ENCODE data around the gene AK9.
"Not testable (repeated sequence)": the region's sequence is repeated elsewhere in the genome, so short reads cannot be mapped to it uniquely, and the experiment has no call there.

The AK9 gene

DNA sequence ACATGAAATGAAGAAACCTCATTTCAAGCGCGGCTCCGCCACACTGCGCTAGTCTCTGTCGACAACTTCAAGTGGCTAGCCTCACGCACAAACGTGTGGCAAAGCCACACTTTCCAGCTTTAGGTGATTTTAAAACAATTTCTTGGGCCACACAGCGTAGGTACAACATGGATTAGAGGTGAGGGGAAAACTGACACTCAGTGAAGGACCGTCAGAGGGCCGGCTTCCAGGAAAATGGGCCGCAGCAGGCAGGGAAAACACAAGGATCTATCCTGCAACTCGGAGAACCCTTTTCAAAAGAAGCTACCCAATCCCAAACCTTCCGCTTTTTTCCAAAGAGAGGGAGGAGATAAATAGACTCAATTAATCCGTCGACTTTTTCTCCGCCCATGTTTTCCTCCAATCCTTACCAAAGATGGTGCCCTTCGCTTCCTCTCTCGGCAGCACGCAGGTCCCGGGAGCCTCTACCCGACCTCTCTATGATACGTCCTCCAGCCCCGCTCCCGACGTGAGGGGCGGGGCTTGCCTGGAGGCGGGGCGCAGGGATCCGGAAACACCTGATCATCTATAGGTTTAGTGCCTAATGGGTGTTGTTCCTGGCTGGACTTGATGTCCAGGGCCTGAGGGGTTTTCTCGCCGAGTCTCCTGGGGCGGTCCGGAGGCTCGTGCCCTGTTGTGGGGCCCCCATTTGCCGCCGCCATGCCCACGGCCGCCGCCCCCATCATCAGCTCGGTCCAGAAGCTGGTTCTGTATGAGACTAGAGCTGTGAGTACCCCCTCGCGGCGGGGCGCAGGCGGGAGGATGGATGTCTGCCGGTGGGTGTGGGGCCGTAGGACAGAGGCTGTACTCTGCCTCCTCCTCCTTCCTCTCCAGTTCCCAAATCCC is at the start of gene AK9, which contains the start of gene FIG4:
TSS of gene AK9 (minus strand) at position 466 of the 885 bp plus-strand sequence. CDS start 15,457 bp downstream, outside the sequence.
TSS of gene FIG4 (plus strand) at position 560 of the 885 bp plus-strand sequence. CDS start at position 700, 140 bp downstream.
- DNase-seq (ENCODE audit: low read depth), result peak; percentile 80

- DNase-seq (ENCODE audit: low read depth), result no peak
Observed at GRCh38 chr6:109740787-109741186, 49.8 kb upstream of the AK9 start.

DNA sequence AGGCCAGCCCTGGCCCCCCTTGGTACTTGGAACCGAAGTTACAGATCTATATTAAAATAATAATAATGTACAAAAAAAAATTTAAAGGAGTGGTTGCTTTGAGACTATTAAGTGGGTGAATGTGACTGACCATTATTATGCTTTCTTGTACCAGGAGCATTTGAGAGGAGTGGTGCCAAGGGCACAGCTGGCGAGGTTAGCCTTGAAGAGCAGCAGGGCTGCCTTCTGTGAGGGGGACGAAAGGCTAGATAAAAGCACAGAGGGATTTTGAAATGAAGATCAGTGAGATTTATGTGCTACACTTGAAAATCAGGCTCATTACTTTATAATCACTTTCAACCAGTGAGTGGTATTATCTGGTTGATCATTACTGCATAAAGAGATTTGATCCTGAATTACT is 48.7 kb upstream of the AK9 start:
- no peak for DNase-seq (ENCODE audit: low read depth)

DNA sequence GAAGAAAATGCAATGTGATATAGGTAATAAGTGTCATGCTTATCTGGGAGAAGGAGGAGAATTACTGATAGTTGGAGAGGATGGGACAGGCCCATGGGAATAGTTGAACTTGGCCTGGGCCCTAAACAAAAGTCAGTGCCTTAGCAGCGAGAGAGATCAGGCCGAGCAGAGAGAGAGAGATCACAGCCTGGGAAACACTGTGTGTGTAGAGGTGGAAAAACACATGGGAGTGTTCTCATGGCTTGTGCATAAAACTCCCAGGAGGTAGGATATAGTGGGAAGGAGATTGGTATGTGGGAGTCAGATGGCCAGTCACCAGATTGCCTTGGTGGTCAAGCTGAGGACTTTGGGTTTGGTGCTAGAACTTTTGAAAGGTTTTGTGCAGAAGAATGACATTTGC is 47.7 kb upstream of the AK9 start:
- no peak for DNase-seq (ENCODE audit: low read depth)

- DNase-seq (ENCODE audit: low read depth), result no peak
Observed at GRCh38 chr6:109738255-109738654, 47.3 kb upstream of the AK9 start.

DNA sequence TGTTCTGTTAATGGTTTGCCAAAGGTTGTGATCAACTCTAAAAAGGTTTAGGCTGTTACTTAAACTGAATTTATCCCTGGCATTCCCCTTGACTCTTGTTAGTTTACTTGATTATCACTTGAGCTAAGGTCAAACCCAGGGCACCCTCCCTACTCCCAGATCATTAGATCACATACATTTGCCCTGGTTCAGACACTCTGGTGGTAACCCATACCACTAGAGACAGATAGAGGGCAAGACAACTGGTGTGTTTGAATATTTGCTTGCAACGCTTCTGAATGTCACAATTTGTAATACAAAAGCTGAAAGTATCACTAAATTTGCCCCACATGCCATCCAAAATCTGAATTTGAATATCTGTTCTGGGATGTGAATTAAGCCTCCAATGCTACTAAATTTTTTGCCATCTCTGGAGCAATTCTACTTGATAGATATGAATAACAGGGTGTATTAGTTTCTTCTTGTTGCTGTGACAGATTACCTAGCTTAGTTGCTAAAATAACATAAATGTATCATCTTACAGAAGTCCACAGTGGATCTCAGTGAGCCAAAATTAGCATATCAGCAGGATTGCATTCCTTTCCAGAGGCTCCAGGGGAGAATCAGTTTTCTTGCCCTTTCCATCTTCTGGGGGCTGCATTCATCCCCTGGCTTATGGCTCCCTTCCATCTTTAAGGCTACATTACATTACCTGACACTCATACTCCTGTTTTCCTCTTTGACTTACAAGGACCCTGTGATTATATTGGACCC is 45.4 kb upstream of the AK9 start:
- DNase-seq (ENCODE audit: low read depth), result no peak

GRCh38 chr6:109725250-109725649 is 34.2 kb upstream of the AK9 start:
- not testable (repeated sequence) for DNase-seq (ENCODE audit: low read depth)

DNA sequence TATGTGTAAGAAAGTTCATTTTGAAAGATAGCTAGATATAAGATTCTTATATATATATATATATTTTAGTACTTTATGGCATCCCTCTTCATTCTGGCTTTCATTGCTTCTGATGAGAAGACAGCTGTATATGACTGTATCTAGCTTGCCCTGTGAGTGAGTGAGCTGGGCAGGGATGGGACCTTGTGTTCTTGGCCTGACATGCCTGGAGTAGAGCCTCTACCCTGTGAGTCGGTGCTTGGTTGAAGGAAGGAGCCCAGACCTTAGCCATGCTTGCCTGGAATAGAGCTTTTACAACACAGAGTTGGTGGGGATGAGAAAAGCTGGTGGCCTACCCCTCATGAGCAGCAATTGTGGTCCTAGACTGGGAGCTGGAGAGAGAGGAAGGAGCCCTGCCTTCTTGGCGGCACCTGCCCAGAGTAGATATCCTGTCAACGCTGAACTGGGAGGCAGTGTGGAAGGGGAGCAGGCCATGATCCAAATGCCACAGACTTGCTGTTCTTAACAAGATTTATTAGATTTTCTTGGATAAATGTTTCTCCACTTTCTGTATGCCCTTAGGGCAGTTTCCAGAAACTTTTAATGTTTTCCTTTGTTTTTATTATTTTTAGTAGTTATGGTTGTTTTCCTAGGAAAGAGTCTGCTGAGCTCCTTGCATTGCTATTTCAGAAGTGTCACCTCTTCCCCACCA is 31.7 kb upstream of the AK9 start:
- no peak for DNase-seq (ENCODE audit: low read depth)

DNA sequence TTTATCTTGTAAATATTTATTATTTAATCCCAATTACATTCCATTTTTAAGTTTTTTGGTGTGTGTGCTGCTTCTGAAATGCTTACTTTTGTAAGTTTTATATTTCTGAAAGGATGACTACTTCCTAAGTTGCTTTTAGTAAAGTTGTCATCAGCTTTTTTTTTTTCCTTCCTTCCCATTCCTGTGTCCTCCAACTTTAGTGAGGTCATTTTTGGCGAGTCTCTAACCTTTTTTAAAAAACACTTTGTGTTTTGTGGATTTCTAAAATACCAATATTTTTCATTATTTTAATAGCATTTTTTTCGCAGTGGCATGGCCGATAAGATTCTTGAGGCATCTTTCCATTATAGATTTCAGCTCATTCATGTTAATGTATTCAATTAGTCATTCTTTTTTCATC is 31.0 kb upstream of the AK9 start:
- DNase-seq (ENCODE audit: low read depth), result no peak

- DNase-seq (ENCODE audit: low read depth), result no peak
Observed at GRCh38 chr6:109720311-109720710, 29.3 kb upstream of the AK9 start.

DNA sequence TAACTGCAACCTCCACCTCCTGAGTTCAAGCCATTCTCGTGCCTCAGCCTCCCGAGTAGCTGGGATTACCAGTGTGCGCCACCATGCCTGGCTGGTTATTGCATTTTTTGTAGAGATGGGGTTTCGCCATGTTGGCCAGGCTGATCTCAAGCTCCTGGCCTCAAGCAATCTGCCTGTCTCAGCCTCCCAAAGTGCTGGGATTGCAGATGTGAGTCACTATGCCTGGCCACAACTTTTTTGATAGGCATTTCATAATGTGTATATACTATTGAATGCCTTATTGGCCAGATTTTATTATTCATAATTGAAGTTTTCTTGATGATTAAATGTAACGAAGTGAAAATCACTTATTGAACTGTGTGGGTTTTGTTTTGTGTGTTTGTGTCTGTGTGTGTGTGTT is 28.0 kb upstream of the AK9 start:
- DNase-seq (ENCODE audit: low read depth), result no peak

DNA sequence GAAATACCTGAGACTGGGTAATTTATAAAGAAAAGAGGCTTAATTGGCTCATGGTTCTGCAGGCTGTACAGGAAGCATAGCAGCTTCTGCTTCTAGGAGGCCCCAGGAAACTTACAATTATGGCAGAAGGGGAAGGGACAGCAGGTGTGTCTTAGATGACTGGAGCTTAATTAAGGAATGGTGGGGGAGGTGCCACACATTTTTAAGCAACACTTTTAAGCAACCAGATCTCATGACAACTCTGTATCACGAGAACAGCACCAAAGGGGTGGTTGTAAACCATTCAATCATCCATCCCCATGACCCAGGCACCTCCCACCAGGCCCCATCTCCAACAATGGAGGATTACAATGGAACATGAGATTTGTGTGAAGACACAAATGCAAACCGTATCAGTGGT is 27.0 kb upstream of the AK9 start:
- no peak for DNase-seq (ENCODE audit: low read depth)

- no peak for DNase-seq (ENCODE audit: low read depth)
Observed at GRCh38 chr6:109715616-109716015, 24.6 kb upstream of the AK9 start.

- no peak for DNase-seq (ENCODE audit: low read depth)
Observed at GRCh38 chr6:109714611-109715010, 23.6 kb upstream of the AK9 start.

- no peak for DNase-seq (ENCODE audit: low read depth)
Observed at GRCh38 chr6:109714166-109714565, 23.2 kb upstream of the AK9 start.

GRCh38 chr6:109713097-109713496 is 22.1 kb upstream of the AK9 start:
- DNase-seq (ENCODE audit: low read depth), result no peak

GRCh38 chr6:109708099-109708498 is 17.1 kb upstream of the AK9 start:
- not testable (repeated sequence) for DNase-seq (ENCODE audit: low read depth)

- no peak for DNase-seq (ENCODE audit: low read depth)
Observed at GRCh38 chr6:109706513-109706912, 15.5 kb upstream of the AK9 start.

- peak; percentile 36 for DNase-seq (ENCODE audit: low read depth)
Observed at GRCh38 chr6:109705258-109705657, 14.3 kb upstream of the AK9 start.

DNA sequence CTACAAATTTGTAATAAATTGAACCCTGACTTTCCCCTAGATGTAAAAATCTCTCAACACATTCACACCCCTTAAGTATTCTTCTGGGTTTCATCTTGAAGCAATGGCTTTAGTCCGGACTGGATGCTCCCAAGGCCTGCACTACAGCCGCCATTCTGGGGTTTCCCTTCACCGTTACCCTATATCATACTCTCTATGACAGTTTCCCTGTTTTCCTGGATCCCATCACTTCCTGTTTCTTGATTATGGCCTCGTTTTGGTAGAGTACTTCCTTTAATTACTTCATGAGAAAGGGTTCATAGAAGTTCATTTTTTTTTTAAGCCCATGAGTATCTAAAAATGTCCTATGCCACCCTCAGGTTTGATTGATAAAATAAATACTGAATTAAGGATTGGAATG is 11.8 kb upstream of the AK9 start:
- DNase-seq (ENCODE audit: low read depth), result no peak

- no peak for DNase-seq (ENCODE audit: low read depth)
Observed at GRCh38 chr6:109701774-109702173, 10.8 kb upstream of the AK9 start.

DNA sequence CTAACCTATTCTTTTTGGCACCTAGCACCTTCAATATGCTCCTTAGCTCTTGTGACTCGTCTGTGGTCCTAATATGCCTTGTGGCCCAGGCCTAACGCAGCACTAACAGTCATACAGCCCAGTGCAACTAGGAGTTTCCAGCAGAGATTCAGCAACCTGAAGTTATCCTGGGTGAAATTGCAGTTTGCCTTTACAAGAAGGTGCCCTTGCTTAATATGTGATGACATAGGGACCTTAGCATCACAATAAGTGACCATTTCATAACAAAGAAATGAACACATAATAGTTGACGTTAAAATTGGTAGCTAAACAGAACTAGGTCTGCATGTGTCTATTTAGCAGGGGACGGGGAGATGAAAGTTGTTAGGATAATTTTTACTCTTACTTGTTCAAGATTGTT is 10.2 kb upstream of the AK9 start:
- no peak for DNase-seq (ENCODE audit: low read depth)

GRCh38 chr6:109696355-109696754 is 5.4 kb upstream of the AK9 start:
- DNase-seq (ENCODE audit: low read depth), result no peak

Data from T-helper 22 cell (primary cell).